ENCODE data around the gene KCNIP3.

The KCNIP3 gene

GRCh38 chr2:95348609-95349567 lies 51.7 kb downstream of the KCNIP3 start:
- TF ChIP-seq, protein P1, sequence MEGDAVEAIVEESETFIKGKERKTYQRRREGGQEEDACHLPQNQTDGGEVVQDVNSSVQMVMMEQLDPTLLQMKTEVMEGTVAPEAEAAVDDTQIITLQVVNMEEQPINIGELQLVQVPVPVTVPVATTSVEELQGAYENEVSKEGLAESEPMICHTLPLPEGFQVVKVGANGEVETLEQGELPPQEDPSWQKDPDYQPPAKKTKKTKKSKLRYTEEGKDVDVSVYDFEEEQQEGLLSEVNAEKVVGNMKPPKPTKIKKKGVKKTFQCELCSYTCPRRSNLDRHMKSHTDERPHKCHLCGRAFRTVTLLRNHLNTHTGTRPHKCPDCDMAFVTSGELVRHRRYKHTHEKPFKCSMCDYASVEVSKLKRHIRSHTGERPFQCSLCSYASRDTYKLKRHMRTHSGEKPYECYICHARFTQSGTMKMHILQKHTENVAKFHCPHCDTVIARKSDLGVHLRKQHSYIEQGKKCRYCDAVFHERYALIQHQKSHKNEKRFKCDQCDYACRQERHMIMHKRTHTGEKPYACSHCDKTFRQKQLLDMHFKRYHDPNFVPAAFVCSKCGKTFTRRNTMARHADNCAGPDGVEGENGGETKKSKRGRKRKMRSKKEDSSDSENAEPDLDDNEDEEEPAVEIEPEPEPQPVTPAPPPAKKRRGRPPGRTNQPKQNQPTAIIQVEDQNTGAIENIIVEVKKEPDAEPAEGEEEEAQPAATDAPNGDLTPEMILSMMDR (IDR thresholded peaks at IDR 0.05; ENCODE audit: low read depth, low read length) = no peak
- H3K4me3 ChIP-seq (ENCODE audit: low read depth, low read length) = no peak overlapping the region

GRCh38 chr2:95349568-95350322 lies 52.6 kb downstream of the KCNIP3 start:
- TF ChIP-seq, protein P1 (IDR thresholded peaks at IDR 0.05; ENCODE audit: low read depth, low read length) = no peak
- no peak overlapping the region for H3K4me3 ChIP-seq (ENCODE audit: low read depth, low read length)

- TF ChIP-seq, protein P1 (IDR thresholded peaks at IDR 0.05; ENCODE audit: low read depth, low read length) = no peak
- H3K4me3 ChIP-seq (ENCODE audit: low read depth, low read length) = no peak overlapping the region
These were observed 53.2 kb downstream of the KCNIP3 start for GRCh38 chr2:95350368-95350767.

- no peak overlapping the region for H3K4me3 ChIP-seq (ENCODE audit: low read depth, low read length)
- TF ChIP-seq, protein P1 (IDR thresholded peaks at IDR 0.05; ENCODE audit: low read depth, low read length) = no peak
These were observed 53.8 kb downstream of the KCNIP3 start for GRCh38 chr2:95350774-95351597.

GRCh38 chr2:95351598-95351915 lies 54.4 kb downstream of the KCNIP3 start:
- H3K4me3 ChIP-seq (ENCODE audit: low read depth, low read length) = no peak overlapping the region
- TF ChIP-seq, protein P1 (IDR thresholded peaks at IDR 0.05; ENCODE audit: low read depth, low read length) = no peak

DNA sequence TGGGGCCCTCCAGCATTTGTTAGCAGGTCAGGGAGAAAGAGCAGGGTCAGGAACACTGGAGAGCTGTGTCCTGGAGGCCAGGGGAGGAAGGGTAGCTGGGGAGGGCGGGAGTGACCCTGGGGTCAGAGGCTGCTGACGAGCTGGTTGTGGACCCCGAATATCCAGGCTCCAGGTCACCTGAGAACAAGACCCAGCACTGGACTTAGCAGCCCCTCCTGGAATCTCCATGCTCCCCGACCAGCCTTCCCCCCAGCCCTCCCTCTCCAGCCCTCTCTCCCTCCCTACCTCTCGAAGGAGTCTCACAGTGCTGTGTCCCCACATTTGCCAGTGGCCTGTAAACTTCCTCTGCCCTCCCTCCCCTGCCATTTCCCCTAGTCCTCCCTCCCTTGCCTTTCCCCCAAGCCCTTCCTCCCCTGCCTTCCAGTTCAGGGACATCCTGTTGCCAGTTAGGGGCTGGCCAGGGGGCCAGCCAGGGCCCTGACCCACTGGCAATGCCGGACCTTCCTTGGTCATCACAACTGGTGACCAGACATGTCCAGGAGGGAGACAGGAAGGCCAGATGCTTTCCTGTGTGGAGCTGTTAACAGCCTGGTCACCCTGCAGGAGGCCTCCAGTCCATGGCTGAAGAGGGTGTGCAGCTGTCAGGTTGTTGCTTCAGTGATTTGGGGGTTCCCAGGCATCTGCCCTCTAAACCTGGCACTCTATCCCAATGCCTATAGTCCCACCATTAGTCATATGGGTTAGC lies 55.3 kb downstream of the KCNIP3 start:
- H3K4me3 ChIP-seq (ENCODE audit: low read depth, low read length) = no peak overlapping the region
- TF ChIP-seq, protein P1 (IDR thresholded peaks at IDR 0.05; ENCODE audit: low read depth, low read length) = no peak

All from WI38 (cell line).